ENCODE measurements around the gene CD320.

GRCh38 chr19:8302357-8302691, 5.8 kb downstream of the CD320 start:
- TF ChIP-seq CTCF (IDR thresholded peaks at IDR 0.05; ENCODE audit: control extremely low read depth in 1 of 3, insufficient read depth in 1 of 3, low read depth in 1 of 3, low read length in 3 of 3) (no peak), CHD1 (IDR thresholded peaks at IDR 0.05; ENCODE audit: low read depth, low read length) (no peak), SIN3A (conservative IDR thresholded peaks at IDR 0.05 in 1 of 2, IDR thresholded peaks at IDR 0.05 in 1 of 2; ENCODE audit: low read depth in 1 of 2, low read length in 2 of 2) (no peak), POLR2A (IDR thresholded peaks at IDR 0.05; ENCODE audit: control extremely low read depth in 1 of 2, low read depth in 2 of 2, low read length in 2 of 2) (no peak)

Data from H1 (cell line).